Stimulated activated CD8-positive, alpha-beta memory T cell treated with anti-CD3 and anti-CD28 coated beads, Interleukin-7, amount 100 ng/mL, for 48 hours (primary cell): Measurements from ENCODE around the gene EMD.

Experiments
- DNase-seq, 2 donors: peaks; one replicate each; pipeline ENCODE4 v3.0.0-alpha.2; 2020; ENCODE audit warnings: low read depth in 1 of 2; ENCODE audit errors: extremely low read depth in 1 of 2

The EMD gene

GRCh38 chrX:154412468-154412867 is 33.4 kb downstream of the EMD start:
- DNase-seq: no peak

- DNase-seq: no peak
These were observed 34.0 kb downstream of the EMD start for GRCh38 chrX:154413142-154413541.

- no peak for DNase-seq
These were observed 38.1 kb downstream of the EMD start for GRCh38 chrX:154417157-154417556.

GRCh38 chrX:154419189-154419588 is 40.1 kb downstream of the EMD start:
- DNase-seq: no peak

- DNase-seq: no peak
These were observed 40.8 kb downstream of the EMD start for GRCh38 chrX:154419688-154420401.

- DNase-seq: no peak
These were observed 41.3 kb downstream of the EMD start for GRCh38 chrX:154420402-154420756.

- no peak for DNase-seq
These were observed 48.0 kb downstream of the EMD start for GRCh38 chrX:154426916-154427770.

- DNase-seq: peak; percentile 73 to 83
These were observed 49.4 kb downstream of the EMD start, which contains the start of gene ATP6AP1 for GRCh38 chrX:154428176-154429171. TSS of gene ATP6AP1 (plus strand) at chrX:154428677. CDS start at chrX:154428693, 16 bp downstream.

GRCh38 chrX:154429711-154430110 is 50.6 kb downstream of the EMD start:
- no peak for DNase-seq

- no peak for DNase-seq
These were observed 51.4 kb downstream of the EMD start for GRCh38 chrX:154430479-154430878.

- DNase-seq: no peak
These were observed 51.8 kb downstream of the EMD start for GRCh38 chrX:154430916-154431315.
